Measurements from ENCODE around the gene TXNL4A. TPM values are rescaled to one million over a fixed set of nuclear protein-coding genes. Genes with fewer than 3 reads are reported as not detected.
A peak's percentile ranks its signal among the peaks of the same experiment; 100 is the strongest.

TXNL4A gene
- total RNA-seq, 1 experiment from 2014 or later = 178 TPM

- DNase-seq (ENCODE audit: low read depth, low spot score) (peak; percentile 50), ATAC-seq (peak; percentile 91)
- Histone ChIP-seq H3K9me3 (ENCODE audit: control insufficient read depth in 1 of 2, insufficient read depth in 1 of 2, low read depth in 1 of 2, low read length in 2 of 2) (no peaks in the 10 kb centered on the region), H3K27me3 (ENCODE audit: insufficient read depth, low read length) (no peaks in the 10 kb centered on the region), H3K4me1 (ENCODE audit: control insufficient read depth in 1 of 2, insufficient read depth in 2 of 2, low read length in 2 of 2) (peaks cover 3 to 16% of the 10 kb centered on the region in 2 experiments; a peak in 2 of 4 replicates), H3K4me2 (ENCODE audit: low read length) (peak within 1 kb of the TSS; percentile 79), H3K27ac (ENCODE audit: low read depth, low read length) (peak within 1 kb of the TSS; percentile 69; the same call in 1 of the 2 replicates), H4K20me1 (ENCODE audit: insufficient read depth) (peaks cover 3% of the 10 kb centered on the region; the same call in 1 of the 2 replicates), H3K36me3 (ENCODE audit: control insufficient read depth in 1 of 2, insufficient read depth in 2 of 2, low read length in 2 of 2) (peaks cover 0 to 11% of the 10 kb centered on the region in 2 experiments; a peak in 1 of 4 replicates), H2AFZ (ENCODE audit: low read depth, low read length, poor library complexity, severe bottlenecking) (no peak within 1 kb of the TSS), H3K9ac (ENCODE audit: low read length) (peak within 1 kb of the TSS; percentile 81), H3K4me3 (replicated peaks in 1 of 2; ENCODE audit: low read depth in 1 of 2, low read length in 2 of 2) (peak within 1 kb of the TSS; percentile 63 to 70), H3K79me2 (ENCODE audit: insufficient read depth, low read length) (peaks cover 41% of the 10 kb centered on the region), H3K9me2 (ENCODE audit: insufficient read depth) (no peaks in the 10 kb centered on the region)
- ChIA-PET RAD21 (ENCODE audit: low non-redundant PET in 1 of 2, low total read pairs in 2 of 2, uncharacterized antibody in 2 of 2, unreplicated experiment in 2 of 2) (no interaction called here), CTCF (no interaction called here), POLR2A (interaction anchor here (1.0 to 1.8 kb wide), 2 partner anchors 11 to 13 kb away, joined by 3 to 7 read pairs; partner anchors contain the start of gene HSBP1L1)
- BruUV-seq (replicated peaks) = no TSS peak
- intact Hi-C loops (cut with micrococcal nuclease) = no loop called here
- TF ChIP-seq ATF3 (IDR thresholded peaks at IDR 0.05) (no peak), CBX3 (IDR thresholded peaks at IDR 0.05; ENCODE audit: low read depth) (no peak), POLR2AphosphoS5 (IDR thresholded peaks at IDR 0.05; ENCODE audit: low read depth, low read length) (peak; percentile 85), YY1 (IDR thresholded peaks at IDR 0.05; ENCODE audit: extremely low read depth, insufficient replicate concordance, low read depth, low read length) (no peak), SP1 (IDR thresholded peaks at IDR 0.05; ENCODE audit: low read depth) (peak; percentile 42), EZH2 (IDR thresholded peaks at IDR 0.05) (no peak), ZNF274 (IDR thresholded peaks at IDR 0.05; ENCODE audit: low read depth, low read length) (no peak), REST (IDR thresholded peaks at IDR 0.05; ENCODE audit: low read depth) (no peak), RAD21 (IDR thresholded peaks at IDR 0.05; ENCODE audit: low read depth) (no peak), ELF1 (IDR thresholded peaks at IDR 0.05; ENCODE audit: borderline replicate concordance, low read depth) (no peak), CEBPB (IDR thresholded peaks at IDR 0.05; ENCODE audit: low read depth) (no peak), MAX (IDR thresholded peaks at IDR 0.05) (peak; percentile 37; the same call in 1 of the 2 replicates), CTCF (IDR thresholded peaks at IDR 0.05 in 2 of 3, conservative IDR thresholded peaks at IDR 0.05 in 1 of 3; ENCODE audit: borderline replicate concordance in 1 of 3, insufficient read depth in 1 of 3, low read depth in 2 of 3, low read length in 2 of 3) (no peak), SIN3A (IDR thresholded peaks at IDR 0.05; ENCODE audit: low read depth) (no peak), JUND (IDR thresholded peaks at IDR 0.05) (no peak), EGR1 (IDR thresholded peaks at IDR 0.05; ENCODE audit: low read depth) (peak; percentile 66), TCF7L2 (IDR thresholded peaks at IDR 0.05; ENCODE audit: borderline replicate concordance, extremely low read depth, insufficient read depth, insufficient read length) (no peak), EZH2phosphoT487 (IDR thresholded peaks at IDR 0.05; ENCODE audit: borderline replicate concordance) (no peak), SRF (IDR thresholded peaks at IDR 0.05; ENCODE audit: low read depth) (no peak), POLR2A (IDR thresholded peaks at IDR 0.05; ENCODE audit: borderline replicate concordance, extremely low read depth, insufficient read depth, insufficient read length) (no peak)
Measured at GRCh38 chr18:79951545-79952455, 36.6 kb downstream of the TXNL4A start, which contains the start of gene SLC66A2. SLC66A2 (minus strand) TSS chr18:79951653; CDS start chr18:79950926, 727 bp downstream.
